HUES48 (cell line): Measurements from ENCODE around the gene ABLIM2.

Experiments
- H3K27ac ChIP-seq: one replicate; pipeline ENCODE4 v1.7.0; 2013; ENCODE audit warnings: low read depth, low read length, inconsistent platforms
- H3K27me3 ChIP-seq: 2 replicates; pipeline ENCODE4 v1.6.1; 2013; ENCODE audit warnings: mild to moderate bottlenecking, low read length; ENCODE audit not compliant: control insufficient read depth, insufficient read depth
- H3K36me3 ChIP-seq: 2 replicates; pipeline ENCODE4 v1.6.1; 2013; ENCODE audit warnings: low read length; ENCODE audit not compliant: control insufficient read depth, insufficient read depth
- H3K4me1 ChIP-seq: 2 replicates; pipeline ENCODE4 v1.6.1; 2013; ENCODE audit warnings: mild to moderate bottlenecking, low read length; ENCODE audit not compliant: control insufficient read depth, insufficient read depth
- H3K4me3 ChIP-seq: 2 replicates; pipeline ENCODE4 v1.5.1; 2013; ENCODE audit warnings: mild to moderate bottlenecking, low read depth, low read length
- H3K9ac ChIP-seq: 2 replicates; pipeline ENCODE4 v1.6.1; 2013; ENCODE audit warnings: mild to moderate bottlenecking, low read depth, low read length, moderate library complexity
- H3K9me3 ChIP-seq: 2 replicates; pipeline ENCODE4 v1.6.1; 2013; ENCODE audit warnings: low read length; ENCODE audit not compliant: control insufficient read depth, insufficient read depth

The ABLIM2 gene

GRCh38 chr4:8070736-8071718 lies 87.6 kb downstream of the ABLIM2 start:
- H3K9me3 ChIP-seq, result no peaks in the 10 kb centered on the region
- no peak overlapping the region for H3K4me3 ChIP-seq
- no peak overlapping the region for H3K9ac ChIP-seq
- H3K27ac ChIP-seq, result no peak overlapping the region
- H3K36me3 ChIP-seq, result no peaks in the 10 kb centered on the region
- H3K4me1 ChIP-seq, result no peaks in the 10 kb centered on the region; the same call in 1 of the 2 replicates
- H3K27me3 ChIP-seq, result no peaks in the 10 kb centered on the region

GRCh38 chr4:8069102-8069752 lies 89.4 kb downstream of the ABLIM2 start:
- H3K27ac ChIP-seq, result no peak overlapping the region
- H3K36me3 ChIP-seq, result no peaks in the 10 kb centered on the region
- 0 out of 2 replicates have a peak, but pooled peaks cover 3% of the 10 kb centered on the region for H3K9me3 ChIP-seq
- no peak overlapping the region for H3K9ac ChIP-seq
- H3K4me3 ChIP-seq, result no peak overlapping the region
- no peaks in the 10 kb centered on the region for H3K27me3 ChIP-seq
- no peaks in the 10 kb centered on the region; the same call in 1 of the 2 replicates for H3K4me1 ChIP-seq

- H3K9ac ChIP-seq, result no peak overlapping the region
- H3K36me3 ChIP-seq, result no peaks in the 10 kb centered on the region
- no peak overlapping the region for H3K4me3 ChIP-seq
- peaks cover 13% of the 10 kb centered on the region for H3K9me3 ChIP-seq
- no peak overlapping the region for H3K27ac ChIP-seq
- no peaks in the 10 kb centered on the region for H3K27me3 ChIP-seq
- no peaks in the 10 kb centered on the region; the same call in 1 of the 2 replicates for H3K4me1 ChIP-seq
Measured at GRCh38 chr4:8067945-8068896, 90.4 kb downstream of the ABLIM2 start.

GRCh38 chr4:8067274-8067936 lies 91.2 kb downstream of the ABLIM2 start:
- H3K36me3 ChIP-seq, result no peaks in the 10 kb centered on the region
- no peaks in the 10 kb centered on the region for H3K4me1 ChIP-seq
- H3K27ac ChIP-seq, result no peak overlapping the region
- no peaks in the 10 kb centered on the region for H3K27me3 ChIP-seq
- peaks cover 15% of the 10 kb centered on the region for H3K9me3 ChIP-seq
- H3K9ac ChIP-seq, result no peak overlapping the region
- no peak overlapping the region for H3K4me3 ChIP-seq

- no peak overlapping the region for H3K9ac ChIP-seq
- no peaks in the 10 kb centered on the region for H3K4me1 ChIP-seq
- H3K27me3 ChIP-seq, result no peaks in the 10 kb centered on the region
- H3K9me3 ChIP-seq, result peaks cover 15% of the 10 kb centered on the region
- no peaks in the 10 kb centered on the region for H3K36me3 ChIP-seq
- H3K4me3 ChIP-seq, result no peak overlapping the region
- H3K27ac ChIP-seq, result no peak overlapping the region
Measured at GRCh38 chr4:8066336-8066931, 92.2 kb downstream of the ABLIM2 start.

- H3K27ac ChIP-seq, result no peak overlapping the region
- no peak overlapping the region for H3K9ac ChIP-seq
- H3K27me3 ChIP-seq, result no peaks in the 10 kb centered on the region
- H3K36me3 ChIP-seq, result no peaks in the 10 kb centered on the region
- H3K9me3 ChIP-seq, result peaks cover 15% of the 10 kb centered on the region
- H3K4me1 ChIP-seq, result no peaks in the 10 kb centered on the region
- H3K4me3 ChIP-seq, result no peak overlapping the region
Measured at GRCh38 chr4:8063974-8064563, 94.5 kb downstream of the ABLIM2 start.

- no peak overlapping the region for H3K9ac ChIP-seq
- H3K4me3 ChIP-seq, result no peak overlapping the region
- no peaks in the 10 kb centered on the region for H3K4me1 ChIP-seq
- H3K27ac ChIP-seq, result no peak overlapping the region
- no peaks in the 10 kb centered on the region for H3K27me3 ChIP-seq
- H3K36me3 ChIP-seq, result no peaks in the 10 kb centered on the region
- H3K9me3 ChIP-seq, result peaks cover 15% of the 10 kb centered on the region
Measured at GRCh38 chr4:8061573-8061972, 97.0 kb downstream of the ABLIM2 start.

- no peaks in the 10 kb centered on the region for H3K36me3 ChIP-seq
Measured at GRCh38 chr4:8061145-8061544, 97.5 kb downstream of the ABLIM2 start.

GRCh38 chr4:8060632-8061031 lies 98.0 kb downstream of the ABLIM2 start:
- peaks cover 15% of the 10 kb centered on the region for H3K9me3 ChIP-seq
- H3K4me1 ChIP-seq, result no peaks in the 10 kb centered on the region
- H3K36me3 ChIP-seq, result no peaks in the 10 kb centered on the region
- H3K9ac ChIP-seq, result no peak overlapping the region
- H3K27me3 ChIP-seq, result no peaks in the 10 kb centered on the region
- no peak overlapping the region for H3K27ac ChIP-seq
- H3K4me3 ChIP-seq, result no peak overlapping the region

More at GRCh38 chr4:8061145-8061544, 97.5 kb downstream of the ABLIM2 start:
- Histone ChIP-seq H3K27me3 (no peaks in the 10 kb centered on the region), H3K9me3 (peaks cover 15% of the 10 kb centered on the region), H3K4me1 (no peaks in the 10 kb centered on the region), H3K4me3 (no peak overlapping the region), H3K27ac (no peak overlapping the region), H3K9ac (no peak overlapping the region)
